DMS 273 (cell line): Measurements from ENCODE around the gene ROBO1.

ENCODE experiments used
- DNase-seq: peaks from one replicate; lab custom pipeline; 2025; ENCODE audit not compliant: unreplicated experiment; lab: John Stamatoyannopoulos, UW

The ROBO1 gene

GRCh38 chr3:79478620-79479019 lies 289.2 kb downstream of the ROBO1 start:
- DNase-seq, result no peak

- no peak for DNase-seq
These were observed 290.6 kb downstream of the ROBO1 start for GRCh38 chr3:79477242-79477641.

GRCh38 chr3:79473993-79474392 lies 293.8 kb downstream of the ROBO1 start:
- DNase-seq, result no peak

GRCh38 chr3:79467721-79468120 lies 300.1 kb downstream of the ROBO1 start:
- DNase-seq, result no peak

- no peak for DNase-seq
These were observed 306.5 kb downstream of the ROBO1 start for GRCh38 chr3:79461129-79461792.

- no peak for DNase-seq
These were observed 314.2 kb downstream of the ROBO1 start for GRCh38 chr3:79453600-79453999.

- DNase-seq, result no peak
These were observed 331.4 kb downstream of the ROBO1 start for GRCh38 chr3:79436387-79436786.

- DNase-seq, result no peak
These were observed 340.7 kb downstream of the ROBO1 start for GRCh38 chr3:79427081-79427480.

GRCh38 chr3:79424811-79425210 lies 343.0 kb downstream of the ROBO1 start:
- DNase-seq, result no peak

GRCh38 chr3:79423417-79423816 lies 344.4 kb downstream of the ROBO1 start:
- no peak for DNase-seq

GRCh38 chr3:79421273-79421672 lies 346.5 kb downstream of the ROBO1 start:
- no peak for DNase-seq

GRCh38 chr3:79418855-79419621 lies 348.8 kb downstream of the ROBO1 start:
- no peak for DNase-seq

- DNase-seq, result no peak
These were observed 352.4 kb downstream of the ROBO1 start for GRCh38 chr3:79415356-79415755.

- no peak for DNase-seq
These were observed 353.0 kb downstream of the ROBO1 start for GRCh38 chr3:79414806-79415205.

- DNase-seq, result no peak
These were observed 353.8 kb downstream of the ROBO1 start for GRCh38 chr3:79414035-79414434.

GRCh38 chr3:79412537-79412936 lies 355.3 kb downstream of the ROBO1 start:
- no peak for DNase-seq

- DNase-seq, result no peak
These were observed 357.2 kb downstream of the ROBO1 start for GRCh38 chr3:79410617-79411016.

- no peak for DNase-seq
These were observed 357.7 kb downstream of the ROBO1 start for GRCh38 chr3:79410136-79410535.

GRCh38 chr3:79406175-79406574 lies 361.6 kb downstream of the ROBO1 start:
- DNase-seq, result no peak

GRCh38 chr3:79405183-79405582 lies 362.6 kb downstream of the ROBO1 start:
- DNase-seq, result no peak

GRCh38 chr3:79396595-79396994 lies 371.2 kb downstream of the ROBO1 start:
- no peak for DNase-seq

GRCh38 chr3:79392479-79392878 lies 375.3 kb downstream of the ROBO1 start:
- DNase-seq, result no peak

GRCh38 chr3:79390352-79390751 lies 377.4 kb downstream of the ROBO1 start:
- no peak for DNase-seq
